NCI-H526 treated with DMSO at 0.1 percent for 48 hours (cell line): ENCODE measurements around the gene WWTR1.

ENCODE experiments used
- DNase-seq: peaks from one replicate; lab custom pipeline; 2025; lab: John Stamatoyannopoulos, UW

WWTR1 gene

GRCh38 chr3:149496891-149497290, 160.9 kb downstream of the WWTR1 start:
- no peak for DNase-seq

- DNase-seq: no peak
These were observed 162.2 kb downstream of the WWTR1 start for GRCh38 chr3:149495581-149496125.

- DNase-seq: no peak
These were observed 162.9 kb downstream of the WWTR1 start for GRCh38 chr3:149494759-149495580.

- DNase-seq: peak; percentile 51
These were observed 163.6 kb downstream of the WWTR1 start for GRCh38 chr3:149494022-149494758.

- no peak for DNase-seq
These were observed 164.4 kb downstream of the WWTR1 start for GRCh38 chr3:149493315-149494021.

- no peak for DNase-seq
These were observed 167.4 kb downstream of the WWTR1 start for GRCh38 chr3:149490260-149490971.

- DNase-seq: no peak
These were observed 168.7 kb downstream of the WWTR1 start for GRCh38 chr3:149489060-149489690.

GRCh38 chr3:149487598-149488197, 170.1 kb downstream of the WWTR1 start:
- DNase-seq: no peak

GRCh38 chr3:149486726-149487125, 171.1 kb downstream of the WWTR1 start:
- DNase-seq: no peak

GRCh38 chr3:149481491-149481890, 176.3 kb downstream of the WWTR1 start:
- DNase-seq: no peak

GRCh38 chr3:149481056-149481455, 176.8 kb downstream of the WWTR1 start:
- no peak for DNase-seq

GRCh38 chr3:149480326-149481017, 177.4 kb downstream of the WWTR1 start:
- DNase-seq: peak; percentile 79

GRCh38 chr3:149479621-149480325, 178.1 kb downstream of the WWTR1 start:
- DNase-seq: no peak

GRCh38 chr3:149476225-149476624, 181.6 kb downstream of the WWTR1 start:
- no peak for DNase-seq

GRCh38 chr3:149475451-149476060, 182.3 kb downstream of the WWTR1 start:
- no peak for DNase-seq

GRCh38 chr3:149474250-149474817, 183.5 kb downstream of the WWTR1 start, which contains the start of gene TM4SF4:
TSS of gene TM4SF4 (plus strand) at chr3:149474697. CDS start at chr3:149474878, 181 bp downstream.
- no peak for DNase-seq

- DNase-seq: no peak
These were observed 184.2 kb downstream of the WWTR1 start for GRCh38 chr3:149473357-149474249.
